Activated naive CD4-positive, alpha-beta T cell treated with anti-CD3 and anti-CD28 coated beads, Interleukin-2, amount 50 U/mL, for 24 hours (primary cell): ENCODE results near the gene GPR68.
"Not testable (repeated sequence)": the region's sequence is repeated elsewhere in the genome, so short reads cannot be mapped to it uniquely, and the experiment has no call there.

ENCODE experiments used
- H3K27ac Mint-ChIP-seq: one replicate; pipeline ENCODE4 v1.8.0; 2021; ENCODE audit warnings: mild to moderate bottlenecking, mixed read lengths
- H3K27me3 Mint-ChIP-seq: one replicate; pipeline ENCODE4 v1.8.0; 2021; ENCODE audit warnings: mixed read lengths
- H3K36me3 Mint-ChIP-seq: one replicate; pipeline ENCODE4 v1.8.0; 2021; ENCODE audit warnings: mixed read lengths
- H3K4me1 Mint-ChIP-seq: one replicate; pipeline ENCODE4 v1.8.0; 2021; ENCODE audit warnings: mixed read lengths
- H3K4me3 Mint-ChIP-seq: one replicate; pipeline ENCODE4 v1.8.0; 2021; ENCODE audit warnings: mild to moderate bottlenecking, mixed read lengths
- H3K9me3 Mint-ChIP-seq: one replicate; pipeline ENCODE4 v1.8.0; 2021; ENCODE audit warnings: mixed read lengths

The GPR68 gene

GRCh38 chr14:91231446-91231845, 13.1 kb downstream of the GPR68 start:
- Mint-ChIP-seq H3K36me3 (peaks cover 10% of the 10 kb centered on the region), H3K27ac (peak overlapping the region; percentile 94), H3K4me3 (peak overlapping the region; percentile 13), H3K27me3 (no peaks in the 10 kb centered on the region), H3K4me1 (peaks cover 84% of the 10 kb centered on the region), H3K9me3 (no peaks in the 10 kb centered on the region)

GRCh38 chr14:91230397-91231035, 14.0 kb downstream of the GPR68 start:
- H3K36me3 Mint-ChIP-seq: peaks cover 11% of the 10 kb centered on the region
- no peaks in the 10 kb centered on the region for H3K27me3 Mint-ChIP-seq
- H3K9me3 Mint-ChIP-seq: no peaks in the 10 kb centered on the region
- H3K4me1 Mint-ChIP-seq: peaks cover 87% of the 10 kb centered on the region
- H3K4me3 Mint-ChIP-seq: peak overlapping the region; percentile 85
- H3K27ac Mint-ChIP-seq: peak overlapping the region; percentile 94

GRCh38 chr14:91229743-91230200, 14.7 kb downstream of the GPR68 start:
- H3K9me3 Mint-ChIP-seq: no peaks in the 10 kb centered on the region
- H3K36me3 Mint-ChIP-seq: peaks cover 16% of the 10 kb centered on the region
- H3K27me3 Mint-ChIP-seq: no peaks in the 10 kb centered on the region
- H3K4me3 Mint-ChIP-seq: peak overlapping the region; percentile 85
- H3K27ac Mint-ChIP-seq: peak overlapping the region; percentile 94
- H3K4me1 Mint-ChIP-seq: peaks cover 94% of the 10 kb centered on the region

- H3K9me3 Mint-ChIP-seq: no peaks in the 10 kb centered on the region
- H3K4me1 Mint-ChIP-seq: peaks cover 91% of the 10 kb centered on the region
- H3K27me3 Mint-ChIP-seq: no peaks in the 10 kb centered on the region
- H3K4me3 Mint-ChIP-seq: peak overlapping the region; percentile 85
- H3K27ac Mint-ChIP-seq: peak overlapping the region; percentile 98
- H3K36me3 Mint-ChIP-seq: peaks cover 16% of the 10 kb centered on the region
These were observed 15.5 kb downstream of the GPR68 start for GRCh38 chr14:91229005-91229382.

- H3K36me3 Mint-ChIP-seq: peaks cover 17% of the 10 kb centered on the region
- peak overlapping the region; percentile 85 for H3K4me3 Mint-ChIP-seq
- no peaks in the 10 kb centered on the region for H3K27me3 Mint-ChIP-seq
- H3K4me1 Mint-ChIP-seq: peaks cover 95% of the 10 kb centered on the region
- peak overlapping the region; percentile 98 for H3K27ac Mint-ChIP-seq
- H3K9me3 Mint-ChIP-seq: peaks cover under 1% of the 10 kb centered on the region
These were observed 16.1 kb downstream of the GPR68 start for GRCh38 chr14:91228112-91229004.

- Mint-ChIP-seq H3K4me3 (peak overlapping the region; percentile 47), H3K27me3 (no peaks in the 10 kb centered on the region), H3K4me1 (peaks cover 96% of the 10 kb centered on the region), H3K36me3 (peaks cover 19% of the 10 kb centered on the region), H3K27ac (peak overlapping the region; percentile 91), H3K9me3 (peaks cover 6% of the 10 kb centered on the region)
These were observed 17.3 kb downstream of the GPR68 start for GRCh38 chr14:91227183-91227628.

GRCh38 chr14:91226360-91226759, 18.1 kb downstream of the GPR68 start:
- H3K9me3 Mint-ChIP-seq: not testable (repeated sequence)
- peak overlapping the region; percentile 47 for H3K4me3 Mint-ChIP-seq

GRCh38 chr14:91225025-91225424, 19.5 kb downstream of the GPR68 start:
- Mint-ChIP-seq H3K4me3 (peak overlapping the region; percentile 2), H3K36me3 (peaks cover 21% of the 10 kb centered on the region), H3K9me3 (peaks cover 6% of the 10 kb centered on the region), H3K4me1 (peaks cover 93% of the 10 kb centered on the region), H3K27me3 (no peaks in the 10 kb centered on the region), H3K27ac (peak overlapping the region; percentile 91)

More at GRCh38 chr14:91226360-91226759, 18.1 kb downstream of the GPR68 start:
- H3K36me3 Mint-ChIP-seq: peaks cover 20% of the 10 kb centered on the region
- peaks cover 95% of the 10 kb centered on the region for H3K4me1 Mint-ChIP-seq
- peak overlapping the region; percentile 91 for H3K27ac Mint-ChIP-seq
- not testable (repeated sequence) for H3K27me3 Mint-ChIP-seq

GRCh38 chr14:91223028-91223783, 21.3 kb downstream of the GPR68 start:
- Mint-ChIP-seq H3K4me3 (no peak overlapping the region), H3K27me3 (no peaks in the 10 kb centered on the region), H3K27ac (peak overlapping the region; percentile 79), H3K4me1 (peaks cover 75% of the 10 kb centered on the region), H3K36me3 (peaks cover 19% of the 10 kb centered on the region), H3K9me3 (peaks cover 6% of the 10 kb centered on the region)

- peaks cover 6% of the 10 kb centered on the region for H3K9me3 Mint-ChIP-seq
- no peak overlapping the region for H3K27ac Mint-ChIP-seq
- no peaks in the 10 kb centered on the region for H3K27me3 Mint-ChIP-seq
- H3K4me1 Mint-ChIP-seq: peaks cover 60% of the 10 kb centered on the region
- H3K4me3 Mint-ChIP-seq: no peak overlapping the region
- peaks cover 17% of the 10 kb centered on the region for H3K36me3 Mint-ChIP-seq
These were observed 23.2 kb downstream of the GPR68 start for GRCh38 chr14:91221270-91221669.

GRCh38 chr14:91220581-91221000, 23.9 kb downstream of the GPR68 start:
- H3K4me1 Mint-ChIP-seq: peaks cover 53% of the 10 kb centered on the region
- H3K27ac Mint-ChIP-seq: no peak overlapping the region
- peaks cover 20% of the 10 kb centered on the region for H3K36me3 Mint-ChIP-seq
- H3K4me3 Mint-ChIP-seq: no peak overlapping the region
- peaks cover 6% of the 10 kb centered on the region for H3K9me3 Mint-ChIP-seq
- no peaks in the 10 kb centered on the region for H3K27me3 Mint-ChIP-seq

GRCh38 chr14:91219517-91220389, 24.8 kb downstream of the GPR68 start:
- Mint-ChIP-seq H3K36me3 (peaks cover 18% of the 10 kb centered on the region), H3K9me3 (peaks cover 6% of the 10 kb centered on the region), H3K4me1 (peaks cover 45% of the 10 kb centered on the region), H3K27me3 (no peaks in the 10 kb centered on the region), H3K27ac (peak overlapping the region; percentile 35), H3K4me3 (no peak overlapping the region)

GRCh38 chr14:91218014-91218413, 26.5 kb downstream of the GPR68 start:
- H3K36me3 Mint-ChIP-seq: peaks cover 19% of the 10 kb centered on the region
- no peak overlapping the region for H3K4me3 Mint-ChIP-seq
- H3K27ac Mint-ChIP-seq: no peak overlapping the region

GRCh38 chr14:91216731-91217226, 27.7 kb downstream of the GPR68 start:
- Mint-ChIP-seq H3K4me1 (peaks cover 18% of the 10 kb centered on the region), H3K27ac (no peak overlapping the region), H3K36me3 (peaks cover 14% of the 10 kb centered on the region)

More at GRCh38 chr14:91218014-91218413, 26.5 kb downstream of the GPR68 start:
- Mint-ChIP-seq H3K4me1 (peaks cover 31% of the 10 kb centered on the region), H3K9me3 (peaks cover 2% of the 10 kb centered on the region), H3K27me3 (no peaks in the 10 kb centered on the region)

More at GRCh38 chr14:91216731-91217226, 27.7 kb downstream of the GPR68 start:
- Mint-ChIP-seq H3K9me3 (no peaks in the 10 kb centered on the region), H3K27me3 (no peaks in the 10 kb centered on the region), H3K4me3 (no peak overlapping the region)
